ENCODE measurements around the gene MECR.

DNA sequence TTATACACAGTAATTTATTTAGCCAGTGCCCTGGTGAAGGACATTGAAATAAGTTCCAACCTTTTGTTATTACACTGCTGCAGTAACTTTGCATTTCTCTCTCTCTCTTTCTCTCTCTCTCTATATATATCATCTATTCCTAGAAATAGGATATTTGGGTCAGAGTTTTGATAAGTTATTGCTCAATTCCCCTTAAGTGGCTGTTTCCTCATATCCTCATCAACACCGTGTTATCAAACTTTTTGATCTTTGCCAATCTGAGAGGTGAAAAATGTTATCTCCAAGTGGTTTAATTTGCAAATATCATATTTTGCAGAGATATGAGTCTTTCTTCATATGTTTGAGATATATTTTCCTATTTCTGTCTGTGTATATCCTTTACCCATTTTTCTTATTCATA is 47.4 kb downstream of the MECR start:
- TF ChIP-seq, protein P1, sequence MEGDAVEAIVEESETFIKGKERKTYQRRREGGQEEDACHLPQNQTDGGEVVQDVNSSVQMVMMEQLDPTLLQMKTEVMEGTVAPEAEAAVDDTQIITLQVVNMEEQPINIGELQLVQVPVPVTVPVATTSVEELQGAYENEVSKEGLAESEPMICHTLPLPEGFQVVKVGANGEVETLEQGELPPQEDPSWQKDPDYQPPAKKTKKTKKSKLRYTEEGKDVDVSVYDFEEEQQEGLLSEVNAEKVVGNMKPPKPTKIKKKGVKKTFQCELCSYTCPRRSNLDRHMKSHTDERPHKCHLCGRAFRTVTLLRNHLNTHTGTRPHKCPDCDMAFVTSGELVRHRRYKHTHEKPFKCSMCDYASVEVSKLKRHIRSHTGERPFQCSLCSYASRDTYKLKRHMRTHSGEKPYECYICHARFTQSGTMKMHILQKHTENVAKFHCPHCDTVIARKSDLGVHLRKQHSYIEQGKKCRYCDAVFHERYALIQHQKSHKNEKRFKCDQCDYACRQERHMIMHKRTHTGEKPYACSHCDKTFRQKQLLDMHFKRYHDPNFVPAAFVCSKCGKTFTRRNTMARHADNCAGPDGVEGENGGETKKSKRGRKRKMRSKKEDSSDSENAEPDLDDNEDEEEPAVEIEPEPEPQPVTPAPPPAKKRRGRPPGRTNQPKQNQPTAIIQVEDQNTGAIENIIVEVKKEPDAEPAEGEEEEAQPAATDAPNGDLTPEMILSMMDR (IDR thresholded peaks at IDR 0.05): no peak
- TF ChIP-seq POLR2A (IDR thresholded peaks at IDR 0.05) (no peak), POLR2AphosphoS5 (IDR thresholded peaks at IDR 0.05) (no peak), EP300 (IDR thresholded peaks at IDR 0.05) (no peak)
